G401 (cell line): ENCODE data around the gene POC1B. TPM values are rescaled to one million over a fixed set of nuclear protein-coding genes. Genes with fewer than 3 reads are reported as not detected.
A peak's percentile ranks its signal among the peaks of the same experiment; 100 is the strongest.

Experiments used
- DNase-seq: peaks from one replicate; pipeline ENCODE4 v3.0.0-alpha.2; 2015; ENCODE audit warnings: low spot score
- in situ Hi-C: cut with HindIII; loops from 2 replicates; pipeline ENCODE4 v1.10.0; 2016; ENCODE audit warnings: low sequenced_read_pairs, mixed read lengths
- total RNA-seq: library from RNA; depleted of rRNA; stranded (reverse); fragments of >200 nt; shearing (Covaris generic); gene quantifications from 2 replicates; pipeline ENCODE4 v1.2.3, GENCODE V29; 2014

POC1B gene
- total RNA-seq, 1 experiment from 2014 or later = 72.0 TPM

- DNase-seq = no peak
- in situ Hi-C loops = no loop called here
Observed at GRCh38 chr12:89405626-89406345, 120.1 kb downstream of the POC1B start.

- no peak for DNase-seq
- in situ Hi-C loops = no loop called here
Observed at GRCh38 chr12:89401433-89402058, 124.3 kb downstream of the POC1B start.

GRCh38 chr12:89400415-89400814 is 125.4 kb downstream of the POC1B start:
- DNase-seq = no peak
- in situ Hi-C loops = no loop called here

- no peak for DNase-seq
- in situ Hi-C loops = no loop called here
Observed at GRCh38 chr12:89395712-89396111, 130.1 kb downstream of the POC1B start.

- in situ Hi-C loops = no loop called here
- DNase-seq = no peak
Observed at GRCh38 chr12:89393551-89394121, 132.2 kb downstream of the POC1B start.

DNA sequence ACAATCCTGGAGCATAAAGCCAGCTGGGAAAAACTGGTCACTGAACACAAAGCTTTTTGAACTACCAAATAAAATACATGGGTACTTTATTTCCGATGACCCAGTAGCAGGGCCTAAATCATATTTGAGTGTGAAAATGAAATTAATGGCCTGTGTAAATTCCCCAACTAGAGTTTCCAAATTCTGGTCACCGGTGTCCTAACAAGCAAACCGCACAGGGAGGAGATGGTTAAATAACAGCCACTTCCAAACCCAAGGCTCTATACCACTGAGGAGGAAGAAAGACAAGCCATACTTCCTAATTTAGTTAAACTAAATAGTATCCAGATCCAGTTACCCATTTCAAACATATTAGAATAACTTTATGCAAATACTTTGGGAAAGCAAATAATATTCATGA is 133.5 kb downstream of the POC1B start:
- DNase-seq = no peak
- in situ Hi-C loops = no loop called here

DNA sequence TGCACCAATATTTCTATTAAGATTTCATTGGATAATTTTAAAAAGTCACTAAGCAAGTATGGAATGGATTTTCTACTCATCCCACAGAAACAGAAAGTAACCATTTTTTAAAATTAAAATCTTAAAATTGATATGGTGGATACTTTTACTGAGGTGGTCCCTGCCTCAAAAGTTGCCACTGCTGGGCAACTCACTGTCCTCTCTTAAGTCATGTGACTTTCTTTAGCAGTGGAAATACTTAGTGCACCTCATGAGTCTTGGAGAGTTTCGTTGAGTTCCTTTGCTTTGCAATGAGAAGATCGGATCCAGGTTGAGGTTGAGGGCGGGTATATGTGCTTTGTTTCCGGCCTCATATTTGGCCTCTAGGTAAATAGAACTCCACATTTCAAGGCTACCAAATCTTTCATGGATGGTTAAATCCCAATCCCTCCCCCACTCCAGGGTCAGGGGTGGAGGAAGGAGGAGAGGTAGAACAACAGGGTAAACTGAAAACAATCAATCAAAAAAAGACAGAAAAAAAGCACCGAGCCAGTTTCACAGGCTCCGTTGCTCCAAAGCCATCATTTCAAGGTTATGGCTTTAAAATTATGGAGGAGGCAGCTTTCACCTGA is 134.0 kb downstream of the POC1B start:
- in situ Hi-C loops = no loop called here
- no peak for DNase-seq

DNA sequence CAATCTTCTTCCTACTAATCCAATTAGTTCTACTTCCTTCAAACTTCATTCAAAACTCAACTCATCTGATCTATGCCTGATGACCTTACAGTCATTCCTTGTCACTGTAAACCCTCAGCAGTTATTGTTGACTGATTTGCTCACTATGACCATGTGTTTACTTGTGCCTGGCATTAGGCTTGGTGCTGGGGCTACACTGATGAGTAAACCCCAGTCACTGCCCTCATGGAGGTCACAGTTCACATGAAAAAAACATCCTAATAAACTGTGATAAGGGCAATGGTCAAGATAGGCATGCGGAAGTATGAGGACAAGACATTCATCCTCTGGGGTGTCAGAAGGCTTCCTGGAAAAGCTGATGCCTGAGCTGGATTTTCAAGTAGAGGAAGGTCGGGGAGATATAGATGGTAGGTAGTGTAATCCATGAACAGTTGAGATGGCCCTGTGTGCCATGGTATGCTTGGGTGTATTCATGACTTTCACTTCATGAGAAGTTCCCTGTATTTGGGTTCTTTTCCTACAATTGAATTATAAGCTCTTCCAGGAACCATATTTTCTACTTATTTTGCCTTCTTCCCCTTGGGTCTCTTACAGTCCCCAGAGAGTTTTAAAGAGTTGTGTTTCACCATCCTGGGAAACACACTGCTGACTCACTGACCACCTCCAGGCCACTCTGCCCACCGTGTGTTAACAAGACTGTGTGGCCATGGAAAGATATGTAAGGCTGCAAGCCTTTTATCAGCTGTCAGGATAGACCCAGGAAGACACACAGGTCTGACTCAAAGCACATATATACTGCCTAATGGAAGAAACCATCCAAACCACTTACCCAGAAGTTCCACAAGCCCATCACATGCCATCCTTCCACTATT is 134.8 kb downstream of the POC1B start:
- in situ Hi-C loops = no loop called here
- DNase-seq = peak; percentile 45

DNA sequence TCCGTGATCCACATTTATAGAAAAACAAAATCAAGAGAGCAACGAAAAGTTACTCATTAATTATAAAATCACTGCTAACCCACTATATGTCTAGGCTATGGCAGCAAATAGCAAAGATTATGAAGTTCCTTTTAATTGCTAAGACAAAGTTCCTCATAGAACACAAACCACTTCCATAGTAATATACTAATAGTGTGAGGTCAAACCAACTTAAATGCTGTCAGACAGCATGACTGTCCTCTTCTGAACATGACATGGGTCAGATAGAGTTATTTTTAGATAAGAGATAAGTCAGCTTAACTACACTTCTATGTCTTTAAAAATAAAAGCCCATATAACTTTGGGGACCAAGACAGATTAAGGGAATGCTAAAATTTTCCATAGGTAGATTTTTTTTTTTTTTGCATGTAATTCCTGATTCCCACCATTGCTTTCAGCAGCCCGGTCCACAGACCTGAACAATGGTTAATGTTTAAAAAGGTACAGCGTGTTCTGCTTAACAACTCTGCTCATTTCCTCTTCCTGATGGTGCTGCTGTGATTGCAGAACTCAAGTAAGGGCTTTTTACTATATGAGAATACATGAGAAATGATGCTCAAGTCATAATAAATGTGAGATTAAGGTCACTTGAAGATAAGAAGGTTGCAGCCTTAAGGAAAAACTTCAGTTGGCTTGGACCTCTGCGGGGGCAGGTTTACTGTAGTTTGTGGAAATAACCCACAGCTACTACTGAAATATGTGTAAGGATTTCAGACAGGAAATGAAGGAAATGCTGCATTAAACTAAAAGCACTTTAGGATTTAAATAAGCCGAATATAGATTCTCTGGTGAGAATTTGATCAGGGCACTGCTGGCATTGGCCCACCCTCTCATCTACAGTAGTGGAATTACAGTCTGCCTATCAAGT is 135.8 kb downstream of the POC1B start:
- no peak for DNase-seq
- in situ Hi-C loops = no loop called here

DNA sequence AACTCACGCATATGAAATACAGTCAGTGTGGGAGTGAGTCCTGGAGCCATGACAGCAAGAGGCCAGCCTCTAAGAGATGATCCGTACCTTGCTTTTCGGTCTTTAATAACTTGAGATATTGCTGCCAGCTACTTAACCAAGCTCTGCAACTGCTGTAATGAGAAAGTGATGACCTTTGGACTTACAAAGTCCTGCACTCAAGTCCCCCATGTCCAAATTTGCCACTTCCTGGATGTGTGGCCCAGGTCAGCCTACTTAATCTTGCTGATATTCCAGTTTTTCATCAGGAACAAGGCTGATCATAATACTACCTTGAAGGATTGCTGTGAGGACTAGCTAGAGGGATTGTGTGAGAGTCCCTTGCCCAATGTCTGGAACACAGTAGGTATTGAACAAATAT is 139.7 kb downstream of the POC1B start:
- in situ Hi-C loops = no loop called here
- peak; percentile 47 for DNase-seq

DNA sequence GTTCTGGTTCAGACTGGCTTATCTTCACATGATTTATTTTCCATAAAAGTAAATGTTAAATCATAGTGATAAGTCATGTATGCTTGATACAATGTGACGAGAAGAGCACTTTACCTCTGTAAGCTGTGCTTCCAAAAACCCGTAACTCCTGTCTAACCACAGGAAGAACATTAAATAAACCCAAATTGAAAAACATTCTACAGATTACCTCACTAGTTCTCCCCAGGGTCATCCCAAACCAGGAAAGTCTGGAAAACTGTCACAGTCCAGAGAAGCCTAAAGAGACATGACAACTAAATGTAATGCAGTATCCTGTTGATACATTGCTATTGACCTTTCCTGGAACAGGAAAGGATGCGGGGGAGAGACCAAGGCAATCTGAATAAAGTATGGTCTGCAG is 141.0 kb downstream of the POC1B start:
- DNase-seq = no peak
- in situ Hi-C loops = no loop called here

- DNase-seq = peak; percentile 59
- in situ Hi-C loops = no loop called here
Observed at GRCh38 chr12:89384050-89384758, 141.6 kb downstream of the POC1B start.

GRCh38 chr12:89383235-89384049 is 142.4 kb downstream of the POC1B start:
- in situ Hi-C loops = no loop called here
- no peak for DNase-seq

DNA sequence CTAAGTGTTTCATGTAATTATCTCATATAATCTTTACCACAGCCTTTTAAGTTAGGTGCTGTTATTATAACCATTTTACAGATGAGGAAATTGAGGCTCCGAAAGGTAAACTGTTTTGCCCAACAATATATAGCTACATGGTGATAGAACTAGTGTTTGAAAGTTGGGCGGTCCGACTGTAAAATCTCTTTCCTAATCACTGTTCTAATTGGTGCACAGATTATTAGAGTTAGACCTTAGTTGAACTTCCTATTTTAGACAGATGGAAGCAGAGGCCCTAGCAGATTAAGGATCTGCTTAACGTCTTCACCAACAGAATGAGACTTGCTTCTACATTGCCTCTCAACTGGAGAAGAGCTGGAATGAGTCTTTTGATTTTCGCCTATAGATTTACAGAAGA is 143.5 kb downstream of the POC1B start:
- DNase-seq = no peak
- in situ Hi-C loops = no loop called here

GRCh38 chr12:89379839-89380467 is 145.9 kb downstream of the POC1B start:
- in situ Hi-C loops = no loop called here
- DNase-seq = no peak

DNA sequence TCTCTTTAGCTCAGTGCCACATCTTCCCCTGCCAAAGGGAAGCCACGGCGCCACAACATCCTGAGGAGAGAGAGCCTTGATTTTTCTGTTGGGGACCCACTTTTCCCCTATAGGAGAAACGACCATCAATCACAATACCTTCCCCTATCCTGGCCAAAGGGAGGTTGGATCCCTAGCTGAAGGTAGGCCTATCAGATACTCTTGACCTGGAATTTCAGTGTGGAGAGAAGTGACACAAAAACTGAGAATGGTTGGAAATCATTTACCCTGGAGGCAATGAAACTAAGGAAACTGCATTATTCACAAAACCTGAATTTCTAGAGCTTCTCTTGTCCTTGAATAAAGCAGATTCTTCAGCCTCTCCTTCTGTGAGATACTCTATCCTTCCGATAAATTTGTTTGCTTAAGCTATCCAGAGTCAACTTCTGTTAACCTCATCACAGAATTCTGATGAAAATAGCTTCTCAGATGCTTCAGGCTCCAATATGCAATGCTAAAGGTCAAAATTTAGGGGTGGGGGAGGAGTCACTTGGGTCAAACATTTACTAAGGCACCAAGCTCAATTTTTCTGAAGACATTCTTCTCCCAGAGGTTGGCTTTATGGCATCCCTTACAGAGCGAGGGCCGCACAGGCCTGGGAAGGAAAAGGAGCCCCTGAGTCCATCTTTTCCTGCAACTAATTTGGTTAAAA is 146.6 kb downstream of the POC1B start:
- DNase-seq = no peak
- in situ Hi-C loops = no loop called here
